NCI-H2081 (cell line): Measurements from ENCODE around the gene MAP3K15.
"Not testable (repeated sequence)": the region's sequence is repeated elsewhere in the genome, so short reads cannot be mapped to it uniquely, and the experiment has no call there.

Source experiments
- DNase-seq, 2 experiments: peaks; one replicate each; lab custom pipeline; 2025; lab: John Stamatoyannopoulos, UW

Gene MAP3K15

GRCh38 chrX:19532709-19533108, 17.4 kb upstream of the MAP3K15 start:
- DNase-seq = no peak

GRCh38 chrX:19517965-19518364, 2.7 kb upstream of the MAP3K15 start:
- DNase-seq = no peak

GRCh38 chrX:19515615-19516105, 352 bp upstream of the MAP3K15 start:
- no peak for DNase-seq

- DNase-seq = peak; percentile 26 to 35
Measured at GRCh38 chrX:19513383-19513782, 1.9 kb downstream of the MAP3K15 start.

- DNase-seq = no peak
Measured at GRCh38 chrX:19512961-19513360, 2.3 kb downstream of the MAP3K15 start.

GRCh38 chrX:19512359-19512758, 2.9 kb downstream of the MAP3K15 start:
- no peak for DNase-seq

- DNase-seq = not testable (repeated sequence)
Measured at GRCh38 chrX:19511796-19512195, 3.5 kb downstream of the MAP3K15 start.

- DNase-seq = no peak
Measured at GRCh38 chrX:19496711-19497110, 18.6 kb downstream of the MAP3K15 start.

- DNase-seq = no peak
Measured at GRCh38 chrX:19487520-19488200, 27.6 kb downstream of the MAP3K15 start.

- no peak for DNase-seq
Measured at GRCh38 chrX:19479458-19479857, 35.9 kb downstream of the MAP3K15 start.

- DNase-seq = not testable (repeated sequence)
Measured at GRCh38 chrX:19468383-19468782, 46.9 kb downstream of the MAP3K15 start.

GRCh38 chrX:19462879-19463278, 52.4 kb downstream of the MAP3K15 start:
- no peak for DNase-seq

GRCh38 chrX:19462231-19462630, 53.1 kb downstream of the MAP3K15 start:
- DNase-seq = no peak

GRCh38 chrX:19457662-19458061, 57.6 kb downstream of the MAP3K15 start:
- no peak for DNase-seq

- no peak for DNase-seq
Measured at GRCh38 chrX:19448077-19448476, 67.2 kb downstream of the MAP3K15 start.

GRCh38 chrX:19446397-19446796, 68.9 kb downstream of the MAP3K15 start:
- DNase-seq = no peak

GRCh38 chrX:19445772-19446171, 69.5 kb downstream of the MAP3K15 start:
- not testable (repeated sequence) for DNase-seq

- no peak for DNase-seq
Measured at GRCh38 chrX:19443869-19444526, 71.3 kb downstream of the MAP3K15 start.

- no peak for DNase-seq
Measured at GRCh38 chrX:19440713-19441112, 74.6 kb downstream of the MAP3K15 start.

- not testable (repeated sequence) for DNase-seq
Measured at GRCh38 chrX:19422661-19423060, 92.6 kb downstream of the MAP3K15 start.

- DNase-seq = no peak
Measured at GRCh38 chrX:19410259-19410658, 105.0 kb downstream of the MAP3K15 start.

- no peak for DNase-seq
Measured at GRCh38 chrX:19403696-19404095, 111.6 kb downstream of the MAP3K15 start.

GRCh38 chrX:19392703-19393102, 122.6 kb downstream of the MAP3K15 start:
- DNase-seq = no peak

GRCh38 chrX:19392078-19392477, 123.2 kb downstream of the MAP3K15 start:
- DNase-seq = no peak
